ENCODE results near the gene PRICKLE4. TPM values are rescaled to one million over a fixed set of nuclear protein-coding genes. Genes with fewer than 3 reads are reported as not detected.

The PRICKLE4 gene
- total and polyA plus RNA-seq, 2 of the 13 experiments (the other 11 are each of a cell fraction or from before 2014, with no cell fraction given) = 0.92 to 1.2 TPM

- no peaks in the 10 kb centered on the region for H3K36me3 ChIP-seq (replicated peaks in 1 of 2; ENCODE audit: control insufficient read depth in 1 of 2, insufficient read depth in 2 of 2, low read length in 2 of 2)
- ChIA-PET CTCF (ENCODE audit: low intra/inter-chr PET ratio, low total read pairs) (no interaction called here), POLR2A (no interaction called here)
- FAIRE-seq (no peak), DNase-seq (ENCODE audit: low spot score) (no peak), ATAC-seq (no peak)
- intact Hi-C loops (cut with micrococcal nuclease; ENCODE audit: unreplicated experiment) = no loop called here
- H3K27ac ChIP-seq (ENCODE audit: extremely low read length, insufficient read depth, low read length) = no peak overlapping the region
- H3K4me1 ChIP-seq (ENCODE audit: insufficient read depth, low read length) = no peaks in the 10 kb centered on the region
- TF ChIP-seq ZNF282 (IDR thresholded peaks at IDR 0.05; ENCODE audit: partially characterized antibody) (no peak), DMAP1 (CRISPR knock-in tag; IDR thresholded peaks at IDR 0.05) (no peak), RBFOX2 (IDR thresholded peaks at IDR 0.05; ENCODE audit: low read depth, low read length) (no peak), SCMH1 (CRISPR knock-in tag; IDR thresholded peaks at IDR 0.05; ENCODE audit: borderline replicate concordance) (no peak), MAX (IDR thresholded peaks at IDR 0.05) (no peak), MIXL1 (CRISPR knock-in tag; IDR thresholded peaks at IDR 0.05) (no peak), ASH2L (IDR thresholded peaks at IDR 0.05; ENCODE audit: insufficient read length, low read depth, low read length) (no peak), ZFP36L1 (CRISPR knock-in tag; IDR thresholded peaks at IDR 0.05) (no peak), ZSCAN30 (CRISPR knock-in tag; IDR thresholded peaks at IDR 0.05) (no peak), HNF4G (IDR thresholded peaks at IDR 0.05; ENCODE audit: borderline replicate concordance, low read depth, low read length) (no peak), HNF4G (CRISPR knock-in tag; IDR thresholded peaks at IDR 0.05; ENCODE audit: borderline replicate concordance, low read depth) (no peak), GMEB2 (CRISPR knock-in tag; IDR thresholded peaks at IDR 0.05; ENCODE audit: low read depth) (no peak), KMT2A (CRISPR knock-in tag; IDR thresholded peaks at IDR 0.05) (no peak), ZBTB7A (CRISPR knock-in tag; IDR thresholded peaks at IDR 0.05) (no peak), ZNF556 (CRISPR knock-in tag; IDR thresholded peaks at IDR 0.05; ENCODE audit: borderline replicate concordance) (no peak), PHF20 (CRISPR knock-in tag; IDR thresholded peaks at IDR 0.05) (no peak), PHF8 (CRISPR knock-in tag; IDR thresholded peaks at IDR 0.05) (no peak), U2AF2 (IDR thresholded peaks at IDR 0.05; ENCODE audit: low read depth, low read length) (no peak)
- TF ChIP-seq, protein P1, sequence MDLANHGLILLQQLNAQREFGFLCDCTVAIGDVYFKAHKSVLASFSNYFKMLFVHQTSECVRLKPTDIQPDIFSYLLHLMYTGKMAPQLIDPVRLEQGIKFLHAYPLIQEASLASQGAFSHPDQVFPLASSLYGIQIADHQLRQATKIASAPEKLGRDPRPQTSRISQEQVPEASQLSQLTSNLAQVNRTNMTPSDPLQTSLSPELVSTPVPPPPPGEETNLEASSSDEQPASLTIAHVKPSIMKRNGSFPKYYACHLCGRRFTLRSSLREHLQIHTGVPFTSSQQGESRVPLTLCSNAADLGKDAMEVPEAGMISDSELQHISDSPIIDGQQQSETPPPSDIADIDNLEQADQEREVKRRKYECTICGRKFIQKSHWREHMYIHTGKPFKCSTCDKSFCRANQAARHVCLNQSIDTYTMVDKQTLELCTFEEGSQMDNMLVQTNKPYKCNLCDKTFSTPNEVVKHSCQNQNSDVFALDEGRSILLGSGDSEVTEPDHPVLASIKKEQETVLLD (CRISPR knock-in tag; IDR thresholded peaks at IDR 0.05; ENCODE audit: low read depth) = no peak
- no peaks in the 10 kb centered on the region for H3K9me3 ChIP-seq (ENCODE audit: low read length)
- no peak overlapping the region for H3K4me3 ChIP-seq (replicated peaks in 1 of 3; ENCODE audit: insufficient read depth in 1 of 3, low read depth in 2 of 3, low read length in 3 of 3)
- H2AFZ ChIP-seq (ENCODE audit: low read length) = no peak overlapping the region
- H3K4me2 ChIP-seq (ENCODE audit: low read depth, low read length) = no peak overlapping the region
- no peak overlapping the region for H3K9ac ChIP-seq (ENCODE audit: insufficient read depth, low read depth, low read length)
- no TSS peak for BruUV-seq (replicated peaks)
- H3K79me2 ChIP-seq (ENCODE audit: insufficient read depth, low read length) = no peaks in the 10 kb centered on the region
- H3K27me3 ChIP-seq (ENCODE audit: control insufficient read depth in 1 of 2, insufficient read depth in 2 of 2, low read length in 2 of 2) = no peaks in the 10 kb centered on the region
- no peaks in the 10 kb centered on the region for H4K20me1 ChIP-seq (ENCODE audit: insufficient read depth, low read length)
- 97% methylated on average over 5 of the region's 5 CpGs for WGBS (ENCODE audit: low lambda C conversion rate)
- in situ Hi-C loops (cut with HindIII; ENCODE audit: extremely low pct_ligation_motif_present, low pct_unique_long_range_greater_than_20kb) = no loop called here
Observed at GRCh38 chr6:41836022-41836659, 55.6 kb downstream of the PRICKLE4 start.

Measured in HepG2 (cell line).